ENCODE measurements around the gene PHACTR1. TPM values are rescaled to one million over a fixed set of nuclear protein-coding genes. Genes with fewer than 3 reads are reported as not detected.

Gene PHACTR1
- total RNA-seq, 1 experiment from 2014 or later, result 0.21 TPM

- TF ChIP-seq, protein P1, sequence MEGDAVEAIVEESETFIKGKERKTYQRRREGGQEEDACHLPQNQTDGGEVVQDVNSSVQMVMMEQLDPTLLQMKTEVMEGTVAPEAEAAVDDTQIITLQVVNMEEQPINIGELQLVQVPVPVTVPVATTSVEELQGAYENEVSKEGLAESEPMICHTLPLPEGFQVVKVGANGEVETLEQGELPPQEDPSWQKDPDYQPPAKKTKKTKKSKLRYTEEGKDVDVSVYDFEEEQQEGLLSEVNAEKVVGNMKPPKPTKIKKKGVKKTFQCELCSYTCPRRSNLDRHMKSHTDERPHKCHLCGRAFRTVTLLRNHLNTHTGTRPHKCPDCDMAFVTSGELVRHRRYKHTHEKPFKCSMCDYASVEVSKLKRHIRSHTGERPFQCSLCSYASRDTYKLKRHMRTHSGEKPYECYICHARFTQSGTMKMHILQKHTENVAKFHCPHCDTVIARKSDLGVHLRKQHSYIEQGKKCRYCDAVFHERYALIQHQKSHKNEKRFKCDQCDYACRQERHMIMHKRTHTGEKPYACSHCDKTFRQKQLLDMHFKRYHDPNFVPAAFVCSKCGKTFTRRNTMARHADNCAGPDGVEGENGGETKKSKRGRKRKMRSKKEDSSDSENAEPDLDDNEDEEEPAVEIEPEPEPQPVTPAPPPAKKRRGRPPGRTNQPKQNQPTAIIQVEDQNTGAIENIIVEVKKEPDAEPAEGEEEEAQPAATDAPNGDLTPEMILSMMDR (IDR thresholded peaks at IDR 0.05; ENCODE audit: unreplicated experiment), result no peak
- BruUV-seq (replicated peaks), result no TSS peak
- H3K36me3 Mint-ChIP-seq (ENCODE audit: insufficient read depth, unreplicated experiment), result no peaks in the 10 kb centered on the region
- no peaks in the 10 kb centered on the region for H3K9me3 Mint-ChIP-seq (ENCODE audit: low read depth, unreplicated experiment)
- CTCF ChIA-PET, result no interaction called here
- H3K27ac Mint-ChIP-seq (ENCODE audit: unreplicated experiment), result no peak overlapping the region
- H3K27me3 Mint-ChIP-seq (ENCODE audit: unreplicated experiment), result no peaks in the 10 kb centered on the region
- no peak for DNase-seq
- H3K4me3 Mint-ChIP-seq (ENCODE audit: low read depth, unreplicated experiment), result no peak overlapping the region
- no peaks in the 10 kb centered on the region for H3K4me1 Mint-ChIP-seq (ENCODE audit: low read depth, unreplicated experiment)
- intact Hi-C loops (cut with micrococcal nuclease; ENCODE audit: unreplicated experiment), result no loop called here
Measured at GRCh38 chr6:13302751-13303667, 586.4 kb downstream of the PHACTR1 start.

DNA sequence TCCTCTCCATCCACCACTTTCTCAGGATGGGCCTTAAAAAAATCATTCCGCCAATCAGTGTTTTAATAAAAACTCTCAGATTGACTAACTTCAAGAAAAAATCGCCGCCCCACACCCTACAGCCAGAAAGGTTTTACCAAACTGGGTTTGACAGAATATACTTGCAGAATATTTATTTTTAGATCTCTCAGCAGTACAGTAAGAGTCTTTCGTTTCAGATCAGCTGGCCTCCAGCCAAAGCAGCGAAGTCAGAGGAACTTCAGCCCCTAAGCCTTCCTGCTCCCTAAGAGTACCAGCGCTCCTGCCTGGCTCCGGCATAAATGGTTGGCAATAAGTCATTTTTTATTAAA is 587.1 kb downstream of the PHACTR1 start:
- TF ChIP-seq, protein P1 (IDR thresholded peaks at IDR 0.05; ENCODE audit: unreplicated experiment), result no peak
- no peak for DNase-seq
- H3K36me3 Mint-ChIP-seq (ENCODE audit: insufficient read depth, unreplicated experiment), result no peaks in the 10 kb centered on the region
- no peaks in the 10 kb centered on the region for H3K9me3 Mint-ChIP-seq (ENCODE audit: low read depth, unreplicated experiment)
- intact Hi-C loops (cut with micrococcal nuclease; ENCODE audit: unreplicated experiment), result no loop called here
- no peak overlapping the region for H3K27ac Mint-ChIP-seq (ENCODE audit: unreplicated experiment)
- H3K4me1 Mint-ChIP-seq (ENCODE audit: low read depth, unreplicated experiment), result no peaks in the 10 kb centered on the region
- no peaks in the 10 kb centered on the region for H3K27me3 Mint-ChIP-seq (ENCODE audit: unreplicated experiment)
- H3K4me3 Mint-ChIP-seq (ENCODE audit: low read depth, unreplicated experiment), result no peak overlapping the region
- CTCF ChIA-PET, result no interaction called here
- BruUV-seq (replicated peaks), result no TSS peak

- Mint-ChIP-seq H3K27me3 (ENCODE audit: unreplicated experiment) (no peaks in the 10 kb centered on the region), H3K9me3 (ENCODE audit: low read depth, unreplicated experiment) (no peaks in the 10 kb centered on the region), H3K4me3 (ENCODE audit: low read depth, unreplicated experiment) (no peak overlapping the region), H3K4me1 (ENCODE audit: low read depth, unreplicated experiment) (no peaks in the 10 kb centered on the region), H3K36me3 (ENCODE audit: insufficient read depth, unreplicated experiment) (no peaks in the 10 kb centered on the region), H3K27ac (ENCODE audit: unreplicated experiment) (no peak overlapping the region)
- CTCF ChIA-PET, result no interaction called here
- TF ChIP-seq, protein P1 (IDR thresholded peaks at IDR 0.05; ENCODE audit: unreplicated experiment), result no peak
- intact Hi-C loops (cut with micrococcal nuclease; ENCODE audit: unreplicated experiment), result no loop called here
- no peak for DNase-seq
- BruUV-seq (replicated peaks), result no TSS peak
Measured at GRCh38 chr6:13304101-13304500, 587.5 kb downstream of the PHACTR1 start.

DNA sequence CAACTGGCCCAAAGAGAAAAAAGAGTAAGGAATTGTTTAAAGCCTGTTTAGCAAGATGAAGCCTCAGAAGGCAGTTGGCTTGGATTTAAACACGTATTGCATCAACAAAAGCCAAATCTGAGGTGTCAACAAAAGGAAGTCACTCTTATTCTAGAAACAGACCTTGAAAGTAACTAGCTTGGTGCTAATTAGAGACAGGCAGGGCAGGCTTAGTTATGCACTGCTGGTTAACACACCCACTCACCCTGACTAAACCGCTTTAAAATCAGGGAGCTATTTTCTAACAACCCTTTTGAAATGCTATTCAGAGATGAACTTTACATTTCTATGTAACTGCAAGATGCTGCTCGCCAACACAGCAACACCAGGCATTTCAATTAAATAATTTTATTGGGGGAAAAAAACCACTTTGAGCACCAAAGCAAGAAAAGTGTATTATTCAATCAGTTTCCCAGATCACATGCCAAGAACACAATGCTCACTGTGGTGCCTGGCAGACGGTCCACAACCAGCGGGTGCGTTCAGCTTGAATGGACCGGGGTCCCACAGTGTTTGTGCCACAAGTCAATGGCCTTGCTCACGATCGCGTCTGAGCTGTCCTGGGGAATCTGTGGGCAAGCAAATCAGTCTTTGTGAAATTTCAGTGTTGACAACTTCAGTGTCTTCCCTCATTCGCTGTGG is 588.2 kb downstream of the PHACTR1 start:
- Mint-ChIP-seq H3K27me3 (ENCODE audit: unreplicated experiment) (no peaks in the 10 kb centered on the region), H3K4me3 (ENCODE audit: low read depth, unreplicated experiment) (no peak overlapping the region), H3K27ac (ENCODE audit: unreplicated experiment) (no peak overlapping the region), H3K9me3 (ENCODE audit: low read depth, unreplicated experiment) (no peaks in the 10 kb centered on the region), H3K4me1 (ENCODE audit: low read depth, unreplicated experiment) (no peaks in the 10 kb centered on the region), H3K36me3 (ENCODE audit: insufficient read depth, unreplicated experiment) (no peaks in the 10 kb centered on the region)
- BruUV-seq (replicated peaks), result no TSS peak
- no peak for DNase-seq
- CTCF ChIA-PET, result interaction anchor here (0.6 kb wide), 1 partner anchor 18 kb away, joined by 4 read pairs; no protein-coding TSS in a partner anchor
- TF ChIP-seq, protein P1 (IDR thresholded peaks at IDR 0.05; ENCODE audit: unreplicated experiment), result no peak
- intact Hi-C loops (cut with micrococcal nuclease; ENCODE audit: unreplicated experiment), result no loop called here

Measured in Calu3 (cell line).